ENCODE measurements around the gene GRIP2. TPM values are rescaled to one million over a fixed set of nuclear protein-coding genes. Genes with fewer than 3 reads are reported as not detected.

The GRIP2 gene
- total and polyA plus RNA-seq, 9 donors, result 1.1 to 19.4 (median 5.4) TPM

DNA sequence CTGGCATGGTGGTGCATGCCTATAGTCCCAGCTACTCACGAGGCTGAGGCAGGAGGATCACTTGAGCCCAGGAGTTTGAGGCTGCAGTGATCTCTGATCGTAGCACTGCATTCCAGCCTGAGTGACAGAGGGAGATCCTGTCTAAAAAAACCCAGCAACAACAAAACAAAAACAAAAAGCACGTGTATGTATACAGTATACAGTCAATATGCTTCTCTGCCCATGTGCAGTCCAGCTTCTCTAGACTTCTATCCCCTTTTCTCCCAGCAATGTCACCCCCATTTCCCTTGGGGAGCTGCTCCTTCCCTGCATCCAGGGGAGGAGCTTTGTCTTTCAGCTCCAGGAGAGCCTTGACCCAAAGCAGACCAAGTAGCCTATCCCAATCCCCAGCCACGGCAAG lies 20.0 kb upstream of the GRIP2 start:
- intact Hi-C loops (cut with DNase I), result no loop called here
- TF ChIP-seq, protein P1, sequence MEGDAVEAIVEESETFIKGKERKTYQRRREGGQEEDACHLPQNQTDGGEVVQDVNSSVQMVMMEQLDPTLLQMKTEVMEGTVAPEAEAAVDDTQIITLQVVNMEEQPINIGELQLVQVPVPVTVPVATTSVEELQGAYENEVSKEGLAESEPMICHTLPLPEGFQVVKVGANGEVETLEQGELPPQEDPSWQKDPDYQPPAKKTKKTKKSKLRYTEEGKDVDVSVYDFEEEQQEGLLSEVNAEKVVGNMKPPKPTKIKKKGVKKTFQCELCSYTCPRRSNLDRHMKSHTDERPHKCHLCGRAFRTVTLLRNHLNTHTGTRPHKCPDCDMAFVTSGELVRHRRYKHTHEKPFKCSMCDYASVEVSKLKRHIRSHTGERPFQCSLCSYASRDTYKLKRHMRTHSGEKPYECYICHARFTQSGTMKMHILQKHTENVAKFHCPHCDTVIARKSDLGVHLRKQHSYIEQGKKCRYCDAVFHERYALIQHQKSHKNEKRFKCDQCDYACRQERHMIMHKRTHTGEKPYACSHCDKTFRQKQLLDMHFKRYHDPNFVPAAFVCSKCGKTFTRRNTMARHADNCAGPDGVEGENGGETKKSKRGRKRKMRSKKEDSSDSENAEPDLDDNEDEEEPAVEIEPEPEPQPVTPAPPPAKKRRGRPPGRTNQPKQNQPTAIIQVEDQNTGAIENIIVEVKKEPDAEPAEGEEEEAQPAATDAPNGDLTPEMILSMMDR (IDR thresholded peaks at IDR 0.05), result no peak
- no peak for TF ChIP-seq EP300 (IDR thresholded peaks at IDR 0.05)
- no peak for TF ChIP-seq POLR2A (IDR thresholded peaks at IDR 0.05)
- no peak overlapping the region for H3K4me3 ChIP-seq

DNA sequence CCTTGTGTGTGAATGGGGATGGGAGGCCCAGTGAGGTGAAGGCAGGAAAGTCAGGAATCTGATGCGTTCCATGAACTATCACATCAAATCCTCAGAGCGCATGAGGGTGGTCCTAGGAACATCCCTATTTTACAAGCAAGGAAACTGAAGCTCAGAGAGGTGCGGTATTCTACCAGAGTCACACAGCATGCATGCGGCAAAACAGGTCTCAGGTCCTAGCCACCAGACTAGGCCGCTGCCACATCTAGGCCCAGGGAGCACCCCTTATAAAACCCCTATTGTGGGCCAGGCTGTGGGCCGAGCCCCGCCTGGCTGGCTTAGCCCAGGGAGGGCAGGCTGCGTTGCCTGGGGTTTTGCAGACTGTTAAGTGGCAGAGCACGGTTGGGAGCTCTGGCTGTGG lies 17.9 kb upstream of the GRIP2 start:
- Histone ChIP-seq H3K36me3 (no peaks in the 10 kb centered on the region), H3K4me3 (no peak overlapping the region), H3K4me1 (ENCODE audit: insufficient read depth) (no peaks in the 10 kb centered on the region), H3K27me3 (no peaks in the 10 kb centered on the region), H3K27ac (no peak overlapping the region), H3K9me3 (no peaks in the 10 kb centered on the region)
- WGBS, 3 donors, result 95 to 96% (median 95%) methylated on average over 9 of the region's 9 CpGs
- TF ChIP-seq, protein P1 (IDR thresholded peaks at IDR 0.05), result no peak
- TF ChIP-seq POLR2A (IDR thresholded peaks at IDR 0.05) (no peak), EP300 (IDR thresholded peaks at IDR 0.05) (no peak)
- intact Hi-C loops (cut with DNase I), result no loop called here
- DNase-seq, result no peak

More for the DNA sequence above, 20.0 kb upstream of the GRIP2 start:
- Histone ChIP-seq H3K27me3 (no peaks in the 10 kb centered on the region), H3K36me3 (no peaks in the 10 kb centered on the region), H3K9me3 (no peaks in the 10 kb centered on the region), H3K27ac (no peak overlapping the region), H3K4me1 (ENCODE audit: insufficient read depth) (no peaks in the 10 kb centered on the region)
- no peak for DNase-seq
- 68 to 80% (median 69%) methylated on average over 4 of the region's 4 CpGs for WGBS, 3 donors

DNA sequence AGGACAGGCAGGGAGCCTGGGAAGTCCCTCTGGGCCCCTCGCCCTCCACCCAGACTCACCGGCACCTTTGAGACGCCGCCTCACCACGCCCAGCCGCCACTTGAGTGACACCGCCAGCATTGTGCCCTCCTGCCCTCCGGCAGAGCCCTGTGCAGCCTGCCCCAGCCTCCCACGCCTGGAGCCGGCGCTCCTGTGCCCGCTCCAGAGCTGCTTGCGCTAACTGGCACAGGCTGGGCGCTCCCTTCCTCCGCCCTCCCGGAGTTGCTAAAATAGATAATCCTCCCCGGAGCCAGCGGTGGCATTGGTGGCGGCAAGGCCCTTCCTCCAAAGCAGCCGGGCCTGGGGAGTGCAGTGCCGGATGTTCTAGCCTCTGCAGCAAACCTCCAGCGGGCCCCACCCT lies 15.7 kb upstream of the GRIP2 start:
- no peak for DNase-seq
- no peaks in the 10 kb centered on the region for H3K27me3 ChIP-seq
- no peaks in the 10 kb centered on the region for H3K9me3 ChIP-seq
- H3K27ac ChIP-seq, result no peak overlapping the region
- no peaks in the 10 kb centered on the region for H3K36me3 ChIP-seq
- TF ChIP-seq POLR2A (IDR thresholded peaks at IDR 0.05) (no peak), EP300 (IDR thresholded peaks at IDR 0.05) (no peak)
- TF ChIP-seq, protein P1 (IDR thresholded peaks at IDR 0.05), result no peak
- intact Hi-C loops (cut with DNase I), result no loop called here
- H3K4me1 ChIP-seq (ENCODE audit: insufficient read depth), result no peaks in the 10 kb centered on the region
- no peak overlapping the region for H3K4me3 ChIP-seq
- WGBS, 3 donors, result 59 to 81% (median 78%) methylated on average over 22 of the region's 22 CpGs

DNA sequence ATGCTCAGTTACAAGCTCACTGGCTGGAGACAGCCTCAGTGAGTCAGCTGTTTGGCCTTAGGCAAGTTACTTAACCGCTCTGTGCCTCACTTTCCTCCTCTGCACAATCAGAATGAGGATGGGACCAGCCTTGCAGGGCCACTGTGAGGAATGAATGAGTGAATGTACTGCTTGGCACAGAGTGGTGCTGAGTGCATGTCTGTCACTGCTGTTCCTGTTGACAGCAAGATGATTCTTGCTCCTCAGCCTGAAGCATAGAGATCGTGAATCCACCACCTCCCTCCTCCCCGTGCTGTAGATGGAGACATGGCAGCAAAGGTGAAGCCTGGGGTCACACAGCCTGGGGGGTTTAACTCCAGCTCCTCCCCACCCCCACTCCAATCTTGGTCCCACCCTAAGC lies 14.6 kb upstream of the GRIP2 start:
- 85 to 90% (median 89%) methylated on average over 3 of the region's 3 CpGs for WGBS, 3 donors

More for the DNA sequence above, 14.6 kb upstream of the GRIP2 start:
- intact Hi-C loops (cut with DNase I), result no loop called here
- Histone ChIP-seq H3K27ac (no peak overlapping the region), H3K27me3 (no peaks in the 10 kb centered on the region), H3K4me3 (no peak overlapping the region), H3K9me3 (no peaks in the 10 kb centered on the region), H3K36me3 (no peaks in the 10 kb centered on the region), H3K4me1 (ENCODE audit: insufficient read depth) (no peaks in the 10 kb centered on the region)
- DNase-seq, result no peak
- TF ChIP-seq POLR2A (IDR thresholded peaks at IDR 0.05) (no peak), EP300 (IDR thresholded peaks at IDR 0.05) (no peak)
- TF ChIP-seq, protein P1 (IDR thresholded peaks at IDR 0.05), result no peak

All from ovary (tissue), 9 donors.